ENCODE results near the gene FILIP1L.

DNA sequence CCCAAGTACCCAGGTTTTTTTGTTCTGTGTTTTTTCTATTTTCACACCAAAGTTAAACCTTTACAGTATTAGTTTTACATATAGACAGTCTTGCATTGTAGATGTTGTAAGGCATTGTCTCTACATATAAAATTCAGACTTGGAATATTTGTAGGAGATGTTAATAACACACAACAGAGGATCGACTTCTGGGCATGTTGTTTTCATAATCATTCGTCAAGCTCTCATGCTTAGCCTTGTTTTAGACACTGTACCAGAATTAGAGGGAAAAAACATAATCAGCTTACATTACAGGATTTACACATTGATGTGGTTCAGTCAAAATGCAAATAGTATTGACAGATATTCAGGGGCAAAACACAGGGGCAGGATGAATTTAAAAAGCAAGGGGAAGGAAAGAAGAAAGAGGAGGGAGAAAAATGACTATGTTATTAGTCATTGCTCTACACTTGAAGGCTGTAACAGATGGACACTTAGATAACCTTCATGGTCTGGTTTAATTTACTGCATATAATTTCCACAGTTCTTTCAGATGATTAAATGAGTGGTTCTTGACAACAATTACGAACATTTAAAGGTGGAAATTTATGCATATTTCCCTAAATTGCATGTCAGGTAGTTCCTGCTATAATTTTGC, 289.2 kb downstream of the FILIP1L start:
- no peak for TF ChIP-seq POLR2AphosphoS5 (IDR thresholded peaks at IDR 0.05; ENCODE audit: low read depth, low read length)
- TF ChIP-seq TAF1 (IDR thresholded peaks at IDR 0.05; ENCODE audit: borderline replicate concordance, insufficient read depth, low read length) = no peak
- no peak for TF ChIP-seq REST (IDR thresholded peaks at IDR 0.05; ENCODE audit: insufficient read depth in 1 of 2, low read depth in 2 of 2, low read length in 2 of 2)
- no peak for TF ChIP-seq SIN3A (IDR thresholded peaks at IDR 0.05; ENCODE audit: borderline replicate concordance, insufficient read depth, low read length)
